DMS153 treated with DMSO at 0.1 percent for 48 hours (cell line): Measurements from ENCODE around the gene ANK3.
A peak's percentile ranks its signal among the peaks of the same experiment; 100 is the strongest.

ENCODE experiments used
- DNase-seq: peaks from one replicate; lab custom pipeline; 2025; ENCODE audit not compliant: unreplicated experiment; lab: John Stamatoyannopoulos, UW

The ANK3 gene

GRCh38 chr10:60414111-60414510 lies 24.4 kb upstream of the ANK3 start:
- no peak for DNase-seq

GRCh38 chr10:60413306-60414012 lies 23.8 kb upstream of the ANK3 start:
- DNase-seq = no peak

DNA sequence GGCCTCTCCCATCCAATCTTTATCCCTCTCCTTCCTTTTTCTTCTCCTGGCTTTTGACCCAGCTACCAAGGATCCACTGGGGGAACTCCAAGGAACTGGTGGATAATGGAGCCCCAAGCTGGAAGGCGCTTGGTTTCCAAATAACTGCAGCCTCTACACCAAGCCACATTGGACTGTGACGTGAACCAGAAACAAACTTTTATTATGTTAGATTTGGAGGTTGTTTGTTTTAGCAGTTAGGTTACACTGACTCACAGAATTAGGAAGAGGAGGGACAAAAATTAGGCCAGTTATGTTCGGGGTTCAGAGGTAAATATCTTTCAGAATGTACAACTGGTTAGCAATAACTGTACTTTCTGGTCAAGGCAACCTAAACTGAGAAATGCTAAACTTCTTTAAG lies 21.3 kb upstream of the ANK3 start:
- DNase-seq = no peak

DNA sequence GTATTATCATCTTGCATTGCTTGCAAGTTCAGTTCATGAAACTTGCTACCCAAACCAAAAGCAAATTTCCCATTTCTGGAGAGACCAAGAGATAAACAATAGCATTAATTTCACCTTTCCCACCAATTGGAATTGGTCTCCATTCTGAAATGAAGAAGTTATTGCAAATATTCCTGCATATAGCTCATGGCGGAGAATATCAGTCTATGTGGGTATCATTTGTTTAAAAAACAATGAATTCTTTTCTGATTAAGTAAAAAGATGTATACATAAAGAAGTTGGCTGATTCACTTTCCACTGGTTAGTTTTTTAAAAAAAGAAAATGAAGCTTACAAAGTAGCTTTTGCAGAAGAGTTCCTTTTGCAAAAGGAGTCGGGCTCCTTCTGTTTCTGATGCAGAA lies 19.5 kb upstream of the ANK3 start:
- no peak for DNase-seq

DNA sequence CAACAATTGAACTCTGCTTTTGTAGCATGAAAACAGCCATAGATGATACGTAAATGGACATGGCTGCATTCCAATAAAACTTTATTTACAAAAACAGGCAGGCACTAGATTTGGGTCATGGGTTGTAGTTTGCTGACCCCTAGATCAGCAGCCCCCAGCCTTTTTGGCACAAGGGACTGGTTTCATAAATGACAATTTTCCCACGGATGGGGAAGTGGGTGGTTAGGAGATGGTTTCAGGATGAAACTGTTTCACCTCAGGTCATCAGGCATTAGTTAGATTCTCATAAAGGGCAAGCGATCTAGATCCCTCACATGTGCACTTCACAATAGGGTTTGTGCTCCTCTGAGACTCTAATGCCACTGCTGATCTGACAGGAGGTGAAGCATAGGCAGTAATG lies 16.5 kb upstream of the ANK3 start:
- DNase-seq = no peak

GRCh38 chr10:60405172-60405571 lies 15.5 kb upstream of the ANK3 start:
- no peak for DNase-seq

DNA sequence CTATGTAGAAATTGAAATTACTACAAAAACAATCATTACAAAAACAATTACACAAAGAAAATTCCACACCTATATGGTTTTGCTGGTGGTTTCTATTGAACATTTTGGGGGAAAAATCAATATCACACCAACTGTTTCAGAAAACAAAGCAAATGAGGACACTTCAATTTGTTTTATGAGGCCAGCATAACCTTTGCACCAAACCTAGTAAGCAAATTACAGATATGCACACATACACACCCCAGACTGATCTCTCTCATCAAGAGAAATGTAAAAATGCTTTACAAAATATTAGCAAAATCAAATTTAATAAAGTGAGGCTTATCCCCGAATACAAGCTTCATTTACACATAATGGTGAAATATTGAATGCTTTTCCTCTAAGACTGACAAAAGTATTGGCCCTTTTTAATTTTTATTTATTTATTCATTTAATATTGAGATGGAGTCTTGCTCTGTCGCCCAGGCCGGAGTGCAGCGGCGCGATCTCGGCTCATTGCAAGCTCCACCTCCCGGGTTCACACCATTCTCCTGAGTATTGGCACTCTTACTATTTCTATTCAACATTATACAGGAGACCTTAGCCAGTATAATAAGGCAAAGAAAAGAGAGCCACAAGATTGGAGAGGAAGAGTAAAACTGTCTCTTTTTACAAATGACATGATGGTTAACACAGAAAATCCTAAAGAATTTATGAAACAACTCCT lies 13.6 kb upstream of the ANK3 start:
- DNase-seq = no peak

GRCh38 chr10:60400366-60400765 lies 10.7 kb upstream of the ANK3 start:
- DNase-seq = no peak

DNA sequence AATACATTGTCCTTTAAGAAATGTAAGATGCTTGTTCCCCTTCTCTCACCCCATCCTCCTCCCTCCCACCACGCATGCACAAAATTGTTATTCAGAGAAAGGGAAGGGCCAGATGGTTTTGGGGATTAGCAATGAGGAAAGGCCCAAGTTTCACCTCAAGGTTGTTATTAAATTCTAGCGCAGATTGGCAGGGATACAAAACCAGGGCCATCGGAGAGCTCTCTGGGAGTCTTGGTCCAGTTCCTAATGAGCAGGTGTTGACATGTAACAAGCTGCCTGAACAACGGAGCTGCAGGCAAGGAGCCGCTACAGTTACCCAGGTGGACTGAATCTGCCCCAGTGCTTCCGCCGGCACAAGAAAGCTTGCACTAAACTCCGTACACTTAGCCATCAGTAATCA lies 9.7 kb upstream of the ANK3 start:
- DNase-seq = no peak

DNA sequence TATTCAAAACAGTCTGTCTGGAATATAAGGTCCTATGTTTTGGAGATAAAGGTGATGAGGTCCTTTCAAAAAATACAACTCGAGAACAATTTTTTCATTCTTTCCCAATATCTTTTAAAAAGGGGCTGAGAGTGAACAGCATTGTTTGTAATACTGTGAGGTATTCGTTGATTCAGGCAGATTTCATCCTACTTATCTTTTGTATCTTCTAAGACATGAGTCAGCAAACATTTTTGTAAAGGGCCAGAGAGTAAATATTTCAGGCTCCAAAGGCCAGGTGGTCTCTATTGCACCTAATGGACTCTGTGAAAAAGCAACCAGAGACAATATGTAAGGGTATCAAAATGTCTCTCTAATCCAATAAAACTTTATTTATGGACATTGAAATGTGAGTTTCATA lies 8.1 kb upstream of the ANK3 start:
- no peak for DNase-seq

DNA sequence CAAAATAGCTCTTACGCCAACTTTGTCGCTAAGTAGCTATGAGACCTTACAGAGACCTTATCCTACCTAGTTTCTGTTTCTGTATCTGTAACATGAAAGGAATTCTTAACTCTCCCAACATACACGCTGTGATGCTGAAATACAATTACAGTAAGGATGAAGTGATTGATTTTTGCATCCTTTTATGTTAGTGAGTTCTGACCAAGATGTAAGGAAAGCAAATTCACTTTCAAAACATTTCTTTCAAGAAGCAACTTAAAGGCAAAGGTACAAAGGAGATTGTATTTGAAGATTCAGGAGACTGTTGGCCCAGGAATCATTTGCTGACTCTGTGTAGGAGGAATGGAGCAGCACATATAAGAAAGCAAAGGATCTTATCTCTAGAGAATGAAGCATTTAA lies 7.1 kb upstream of the ANK3 start:
- DNase-seq = no peak

DNA sequence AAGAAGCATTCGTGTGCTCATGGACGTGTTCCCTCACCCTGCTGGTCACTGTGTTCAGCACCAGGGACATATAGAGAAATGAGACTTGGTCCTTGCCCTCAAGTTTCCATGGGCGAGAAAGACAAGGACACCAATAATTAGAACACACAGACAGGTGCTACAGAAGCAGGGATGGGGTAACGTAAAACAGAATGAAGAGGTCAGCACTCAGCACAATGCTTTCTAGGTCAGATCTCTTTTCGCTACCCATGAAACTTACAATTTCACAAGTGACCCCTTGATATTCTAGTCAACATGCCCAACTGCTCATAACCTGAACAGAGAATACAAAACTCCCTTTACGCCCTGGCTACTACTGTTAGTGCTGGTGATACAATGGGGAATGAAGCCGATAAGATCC lies 6.0 kb upstream of the ANK3 start:
- DNase-seq = no peak

DNA sequence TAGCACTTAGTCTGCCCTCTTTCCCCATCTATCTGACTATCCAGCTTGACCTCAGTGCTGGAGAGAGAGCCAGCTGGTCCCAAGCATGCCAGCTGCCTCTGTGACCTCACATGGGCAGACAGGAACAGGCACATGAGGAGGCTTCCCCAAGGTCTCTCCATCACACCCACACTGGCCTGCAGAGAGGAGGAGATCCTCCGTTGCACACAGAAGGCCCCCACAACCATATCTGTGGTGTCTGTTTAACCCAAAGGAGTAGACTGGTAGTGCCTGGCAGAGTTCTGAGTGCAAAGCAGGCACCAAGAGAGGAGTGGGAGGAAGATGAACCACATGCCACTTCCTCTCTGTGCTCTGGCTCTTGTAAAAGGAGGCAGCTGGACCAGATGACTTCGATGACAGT lies 4.8 kb upstream of the ANK3 start:
- no peak for DNase-seq

- DNase-seq = no peak
These were observed 550 bp upstream of the ANK3 start for GRCh38 chr10:60390224-60390626.

- DNase-seq = peak; percentile 50
These were observed 870 bp downstream of the ANK3 start for GRCh38 chr10:60388709-60389301.

GRCh38 chr10:60388116-60388625 lies 1.5 kb downstream of the ANK3 start:
- no peak for DNase-seq

DNA sequence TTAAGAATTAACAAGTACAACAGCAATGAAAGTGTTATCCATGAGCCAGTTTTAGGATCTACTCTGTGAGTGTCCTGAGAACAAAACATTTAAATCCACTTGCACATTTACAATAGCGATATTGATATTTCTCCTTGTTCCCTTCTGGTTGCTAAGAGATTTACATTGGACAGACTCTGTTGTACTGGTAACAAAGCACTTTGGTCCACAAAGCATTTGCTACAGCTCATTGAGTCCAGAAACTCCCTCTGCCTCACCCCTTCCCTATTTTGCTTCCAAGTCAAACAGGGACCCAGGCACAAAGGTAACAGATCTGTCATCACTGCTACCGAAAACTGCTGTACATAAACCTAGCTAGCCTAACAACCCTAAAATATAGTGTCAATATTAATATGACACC lies 2.1 kb downstream of the ANK3 start:
- peak; percentile 52 for DNase-seq

DNA sequence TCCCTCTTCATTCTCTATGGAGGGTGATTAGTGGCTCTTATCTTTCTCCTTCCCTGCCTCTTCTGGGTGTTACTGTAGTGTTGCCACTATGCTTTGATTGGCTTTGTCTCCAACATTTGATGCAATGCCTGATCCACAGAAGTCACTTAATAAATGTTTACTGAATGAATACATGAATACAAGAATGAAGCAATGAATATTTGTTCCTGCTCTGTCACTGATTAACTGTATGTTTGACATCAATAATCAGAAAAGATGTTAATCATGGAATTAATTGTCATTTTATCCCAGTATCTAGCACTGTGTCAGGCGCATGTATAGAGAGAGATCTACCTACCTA lies 4.3 kb downstream of the ANK3 start:
- DNase-seq = no peak

DNA sequence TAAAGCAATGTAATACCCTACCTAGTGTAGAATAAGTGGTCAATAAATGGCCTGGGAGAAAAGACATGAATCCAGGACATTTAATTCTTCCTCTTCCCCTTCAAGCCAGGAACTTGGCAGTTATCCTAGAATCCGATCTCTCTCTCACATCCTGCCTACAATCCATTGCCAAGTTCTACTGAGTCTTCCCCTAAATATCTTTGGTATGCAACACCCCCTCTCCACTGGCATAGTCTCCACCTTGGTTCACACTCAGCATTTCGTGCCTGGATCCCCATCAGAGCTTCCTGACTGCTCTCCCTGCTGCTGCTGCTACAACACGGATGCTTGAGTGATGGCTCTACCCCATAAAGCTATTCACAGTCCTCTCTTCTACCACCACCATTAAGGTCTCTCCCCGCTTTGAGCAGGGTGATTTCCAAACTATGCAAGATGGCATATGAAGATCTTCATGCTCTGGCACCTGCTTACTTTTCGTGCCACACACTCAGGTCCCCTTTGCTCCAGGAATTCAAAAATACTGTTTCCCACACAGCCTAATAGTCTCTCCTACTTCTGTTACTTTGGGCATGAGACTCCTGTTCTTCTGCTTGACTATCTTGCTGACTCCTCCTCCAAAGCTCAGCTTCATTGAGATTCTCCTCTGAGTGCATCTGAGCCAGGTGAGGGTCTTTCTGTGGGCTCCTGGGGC lies 4.8 kb downstream of the ANK3 start:
- peak; percentile 3 for DNase-seq

- no peak for DNase-seq
These were observed 5.7 kb downstream of the ANK3 start for GRCh38 chr10:60384011-60384410.

DNA sequence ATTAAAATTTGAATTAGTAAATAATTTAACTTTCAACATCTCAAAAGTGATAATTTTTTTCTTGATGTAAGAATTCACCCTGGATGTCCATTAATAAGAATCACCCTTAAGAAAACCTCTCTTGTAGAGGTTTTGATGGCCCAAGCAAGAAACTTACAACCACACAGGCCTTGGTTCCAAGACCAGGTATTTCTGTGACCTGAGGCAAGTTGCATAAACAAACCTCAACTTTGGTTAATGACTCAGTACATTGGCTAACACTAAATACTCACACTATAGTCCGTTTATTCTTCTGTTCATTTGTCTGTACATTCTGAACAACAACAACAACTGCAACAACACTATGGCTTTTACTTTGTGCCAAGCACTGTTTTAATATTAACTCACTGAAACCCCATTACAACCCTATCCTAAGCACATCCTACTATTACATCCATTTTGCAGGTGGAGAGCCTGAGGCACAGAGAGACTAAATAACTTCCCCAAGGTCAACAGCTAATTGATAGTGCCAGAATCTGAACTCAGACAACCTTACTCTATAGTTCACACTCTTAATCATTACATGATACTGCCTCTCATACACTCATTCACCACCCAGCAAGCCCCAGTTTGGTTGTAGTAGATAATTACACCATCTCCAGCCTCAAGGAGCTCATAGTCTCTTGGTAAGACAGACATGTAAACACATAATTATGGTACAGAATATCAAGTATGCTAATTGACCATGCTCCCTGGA lies 6.6 kb downstream of the ANK3 start:
- no peak for DNase-seq
